ENCODE measurements around the gene ZNF853.

DNA sequence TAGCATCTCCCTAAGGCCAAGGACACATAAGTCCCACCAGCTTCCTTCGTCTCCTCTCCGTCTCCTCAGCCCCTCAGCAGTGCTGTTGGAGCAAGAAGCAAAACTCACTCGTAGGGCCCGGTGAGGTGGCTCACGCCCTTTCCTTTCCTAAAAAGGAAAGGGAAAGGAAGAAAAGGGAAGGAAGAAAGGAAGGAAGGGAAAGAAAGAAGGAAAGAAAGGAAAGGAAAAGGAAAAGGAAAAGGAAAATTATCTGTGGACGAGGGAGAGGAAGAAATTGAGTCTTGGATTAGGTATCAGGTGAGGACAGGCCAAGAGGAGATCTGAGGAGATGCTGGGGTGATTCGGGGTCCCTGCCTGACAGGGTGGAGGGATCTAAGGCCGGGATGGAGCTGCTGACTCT is 18.6 kb downstream of the ZNF853 start:
- TF ChIP-seq, protein P1, sequence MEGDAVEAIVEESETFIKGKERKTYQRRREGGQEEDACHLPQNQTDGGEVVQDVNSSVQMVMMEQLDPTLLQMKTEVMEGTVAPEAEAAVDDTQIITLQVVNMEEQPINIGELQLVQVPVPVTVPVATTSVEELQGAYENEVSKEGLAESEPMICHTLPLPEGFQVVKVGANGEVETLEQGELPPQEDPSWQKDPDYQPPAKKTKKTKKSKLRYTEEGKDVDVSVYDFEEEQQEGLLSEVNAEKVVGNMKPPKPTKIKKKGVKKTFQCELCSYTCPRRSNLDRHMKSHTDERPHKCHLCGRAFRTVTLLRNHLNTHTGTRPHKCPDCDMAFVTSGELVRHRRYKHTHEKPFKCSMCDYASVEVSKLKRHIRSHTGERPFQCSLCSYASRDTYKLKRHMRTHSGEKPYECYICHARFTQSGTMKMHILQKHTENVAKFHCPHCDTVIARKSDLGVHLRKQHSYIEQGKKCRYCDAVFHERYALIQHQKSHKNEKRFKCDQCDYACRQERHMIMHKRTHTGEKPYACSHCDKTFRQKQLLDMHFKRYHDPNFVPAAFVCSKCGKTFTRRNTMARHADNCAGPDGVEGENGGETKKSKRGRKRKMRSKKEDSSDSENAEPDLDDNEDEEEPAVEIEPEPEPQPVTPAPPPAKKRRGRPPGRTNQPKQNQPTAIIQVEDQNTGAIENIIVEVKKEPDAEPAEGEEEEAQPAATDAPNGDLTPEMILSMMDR (IDR thresholded peaks at IDR 0.05; ENCODE audit: low read depth, low read length): no peak
- no peak for TF ChIP-seq POLR2A (IDR thresholded peaks at IDR 0.05; ENCODE audit: extremely low read depth, insufficient read length)
- TF ChIP-seq, protein P2, sequence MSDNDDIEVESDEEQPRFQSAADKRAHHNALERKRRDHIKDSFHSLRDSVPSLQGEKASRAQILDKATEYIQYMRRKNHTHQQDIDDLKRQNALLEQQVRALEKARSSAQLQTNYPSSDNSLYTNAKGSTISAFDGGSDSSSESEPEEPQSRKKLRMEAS (IDR thresholded peaks at IDR 0.05; ENCODE audit: low read depth, low read length): no peak
- no peak for TF ChIP-seq MYC (IDR thresholded peaks at IDR 0.05; ENCODE audit: low read depth, low read length)
